ENCODE data around the gene TET1. TPM values are rescaled to one million over a fixed set of nuclear protein-coding genes. Genes with fewer than 3 reads are reported as not detected.

TET1 gene
- total and polyA plus RNA-seq, 9 of the 15 experiments (the other 6 are each of a cell fraction or from before 2014, with no cell fraction given), result 2.6 to 21.3 (median 11.6) TPM

DNA sequence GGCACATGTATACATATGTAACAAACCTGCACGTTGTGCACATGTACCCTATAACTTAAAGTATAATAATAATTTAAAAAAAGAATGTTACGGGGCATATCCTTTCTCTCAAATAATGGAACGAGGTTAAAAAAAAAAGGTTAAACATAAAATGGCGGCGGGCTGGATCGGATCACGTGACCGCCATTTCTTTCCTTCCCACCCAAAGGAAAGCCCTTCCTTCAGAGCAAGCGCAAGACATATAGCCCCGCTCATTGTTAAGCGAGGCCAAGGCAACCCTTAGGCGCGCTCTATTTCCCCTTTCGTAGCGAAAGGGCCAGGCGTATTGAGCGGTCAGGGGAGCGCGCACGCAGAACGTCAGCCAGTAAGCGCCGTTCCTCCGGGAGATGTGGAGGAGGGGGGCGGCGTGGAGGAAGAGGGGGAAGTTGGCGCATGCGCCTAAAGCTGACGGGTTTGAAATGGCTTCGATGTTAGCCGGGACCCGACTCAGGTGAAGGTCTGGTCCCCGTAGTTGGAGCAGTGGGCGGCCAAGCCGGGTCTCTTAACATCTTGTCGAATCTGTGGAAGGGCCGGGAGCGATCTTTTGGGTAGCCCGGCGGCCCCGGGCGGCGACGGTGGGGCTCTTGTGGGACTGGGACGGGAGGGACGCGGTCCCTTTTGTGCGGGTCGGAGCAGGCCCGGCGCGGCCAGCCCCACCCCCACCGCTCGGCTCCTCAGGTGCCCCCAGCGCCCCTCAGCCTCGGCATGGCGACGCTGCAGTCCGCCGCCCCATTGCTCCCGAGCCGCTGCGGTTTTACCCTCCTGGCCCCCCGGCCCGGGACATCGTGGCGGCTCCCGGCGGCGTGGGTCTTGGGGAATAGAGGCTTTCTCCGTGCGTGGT, 160.9 kb downstream of the TET1 start, which contains the start of gene CCAR1 (continued):
- TF ChIP-seq ZNF217 (CRISPR knock-in tag; IDR thresholded peaks at IDR 0.05) (no peak), TCF3 (CRISPR knock-in tag; IDR thresholded peaks at IDR 0.05) (no peak), GABPB1 (CRISPR knock-in tag; IDR thresholded peaks at IDR 0.05) (peak; percentile 69), KDM2B (CRISPR knock-in tag; IDR thresholded peaks at IDR 0.05) (0 out of 2 replicates have a peak, but pooled peaks have one; percentile 23), KHSRP (IDR thresholded peaks at IDR 0.05) (no peak), BRD4 (IDR thresholded peaks at IDR 0.05) (peak; percentile 75; the same call in 1 of the 2 replicates), JUNB (CRISPR knock-in tag; conservative IDR thresholded peaks at IDR 0.05) (no peak), ZEB2 (IDR thresholded peaks at IDR 0.05) (no peak), YBX1 (IDR thresholded peaks at IDR 0.05) (no peak), GTF2A2 (tag; IDR thresholded peaks at IDR 0.05) (no peak), GATAD2A (IDR thresholded peaks at IDR 0.05) (peak; percentile 84; the same call in 1 of the 2 replicates), ILK (tag; IDR thresholded peaks at IDR 0.05; ENCODE audit: borderline replicate concordance, low read depth) (no peak), HDAC2 (IDR thresholded peaks at IDR 0.05) (0 out of 2 replicates have a peak, but pooled peaks have one; percentile 13), RAD51 (IDR thresholded peaks at IDR 0.05; ENCODE audit: borderline replicate concordance, low read depth) (peak; percentile 100), ILF3 (IDR thresholded peaks at IDR 0.05; ENCODE audit: borderline replicate concordance) (peak; percentile 46; the same call in 1 of the 2 replicates), SUPT5H (IDR thresholded peaks at IDR 0.05) (peak; percentile 95), TRIM24 (IDR thresholded peaks at IDR 0.05) (peak in 1 of 2 experiments; percentile 31; a peak in 1 of 4 replicates), HNRNPLL (IDR thresholded peaks at IDR 0.05; ENCODE audit: low read depth, low read length, poor library complexity, severe bottlenecking) (peak; percentile 91)
- TF ChIP-seq, protein P1, sequence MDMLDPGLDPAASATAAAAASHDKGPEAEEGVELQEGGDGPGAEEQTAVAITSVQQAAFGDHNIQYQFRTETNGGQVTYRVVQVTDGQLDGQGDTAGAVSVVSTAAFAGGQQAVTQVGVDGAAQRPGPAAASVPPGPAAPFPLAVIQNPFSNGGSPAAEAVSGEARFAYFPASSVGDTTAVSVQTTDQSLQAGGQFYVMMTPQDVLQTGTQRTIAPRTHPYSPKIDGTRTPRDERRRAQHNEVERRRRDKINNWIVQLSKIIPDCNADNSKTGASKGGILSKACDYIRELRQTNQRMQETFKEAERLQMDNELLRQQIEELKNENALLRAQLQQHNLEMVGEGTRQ (CRISPR knock-in tag; IDR thresholded peaks at IDR 0.05), result peak; percentile 93
- TF ChIP-seq, protein P2, sequence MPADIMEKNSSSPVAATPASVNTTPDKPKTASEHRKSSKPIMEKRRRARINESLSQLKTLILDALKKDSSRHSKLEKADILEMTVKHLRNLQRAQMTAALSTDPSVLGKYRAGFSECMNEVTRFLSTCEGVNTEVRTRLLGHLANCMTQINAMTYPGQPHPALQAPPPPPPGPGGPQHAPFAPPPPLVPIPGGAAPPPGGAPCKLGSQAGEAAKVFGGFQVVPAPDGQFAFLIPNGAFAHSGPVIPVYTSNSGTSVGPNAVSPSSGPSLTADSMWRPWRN (IDR thresholded peaks at IDR 0.05; ENCODE audit: low read depth), result 0 out of 2 replicates have a peak, but pooled peaks have one; percentile 65
- TF ChIP-seq, protein P3, sequence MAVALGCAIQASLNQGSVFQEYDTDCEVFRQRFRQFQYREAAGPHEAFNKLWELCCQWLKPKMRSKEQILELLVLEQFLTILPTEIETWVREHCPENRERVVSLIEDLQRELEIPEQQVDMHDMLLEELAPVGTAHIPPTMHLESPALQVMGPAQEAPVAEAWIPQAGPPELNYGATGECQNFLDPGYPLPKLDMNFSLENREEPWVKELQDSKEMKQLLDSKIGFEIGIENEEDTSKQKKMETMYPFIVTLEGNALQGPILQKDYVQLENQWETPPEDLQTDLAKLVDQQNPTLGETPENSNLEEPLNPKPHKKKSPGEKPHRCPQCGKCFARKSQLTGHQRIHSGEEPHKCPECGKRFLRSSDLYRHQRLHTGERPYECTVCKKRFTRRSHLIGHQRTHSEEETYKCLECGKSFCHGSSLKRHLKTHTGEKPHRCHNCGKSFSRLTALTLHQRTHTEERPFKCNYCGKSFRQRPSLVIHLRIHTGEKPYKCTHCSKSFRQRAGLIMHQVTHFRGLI (CRISPR knock-in tag; IDR thresholded peaks at IDR 0.05), result 0 out of 2 replicates have a peak, but pooled peaks have one; percentile 70
- TF ChIP-seq, protein P4, sequence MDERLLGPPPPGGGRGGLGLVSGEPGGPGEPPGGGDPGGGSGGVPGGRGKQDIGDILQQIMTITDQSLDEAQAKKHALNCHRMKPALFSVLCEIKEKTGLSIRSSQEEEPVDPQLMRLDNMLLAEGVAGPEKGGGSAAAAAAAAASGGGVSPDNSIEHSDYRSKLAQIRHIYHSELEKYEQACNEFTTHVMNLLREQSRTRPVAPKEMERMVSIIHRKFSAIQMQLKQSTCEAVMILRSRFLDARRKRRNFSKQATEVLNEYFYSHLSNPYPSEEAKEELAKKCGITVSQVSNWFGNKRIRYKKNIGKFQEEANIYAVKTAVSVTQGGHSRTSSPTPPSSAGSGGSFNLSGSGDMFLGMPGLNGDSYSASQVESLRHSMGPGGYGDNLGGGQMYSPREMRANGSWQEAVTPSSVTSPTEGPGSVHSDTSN (CRISPR knock-in tag; IDR thresholded peaks at IDR 0.05; ENCODE audit: low read depth), result no peak
- TF ChIP-seq, protein P4 (tag; conservative IDR thresholded peaks at IDR 0.05; ENCODE audit: low read depth), result 0 out of 2 replicates have a peak, but pooled peaks have one; percentile 48

All from K562 (cell line).